Activated CD4-positive, alpha-beta T cell treated with anti-CD3 and anti-CD28 coated beads, Interleukin-2, amount 50 U/mL, for 4 hours (primary cell): Measurements from ENCODE around the gene KLHL10.
"Not testable (repeated sequence)": the region's sequence is repeated elsewhere in the genome, so short reads cannot be mapped to it uniquely, and the experiment has no call there.

Experiments used
- DNase-seq, 2 experiments: peaks; one replicate each; pipeline ENCODE4 v3.0.0-alpha.2; 2020

The KLHL10 gene

DNA sequence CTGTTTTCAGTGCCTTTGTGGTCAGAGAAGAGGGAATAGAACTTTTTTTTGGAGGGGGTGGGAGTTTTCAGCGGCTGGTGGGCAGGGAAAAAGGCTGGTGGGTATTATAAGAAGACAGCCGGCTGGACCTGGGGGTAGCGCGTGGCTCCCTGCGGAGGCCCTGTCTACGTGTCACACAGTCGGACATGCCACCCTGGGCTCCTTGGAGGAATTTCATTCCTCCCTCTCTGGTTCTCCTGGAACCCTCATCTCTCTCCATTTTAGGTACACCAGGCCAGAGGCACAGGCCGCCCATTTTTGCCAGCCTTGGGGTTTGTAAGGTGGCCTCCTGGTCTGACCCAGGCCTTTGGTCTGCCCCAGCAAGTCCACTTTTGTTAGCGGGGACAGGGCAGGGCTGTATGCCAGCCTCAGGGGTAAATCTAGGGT, 23.9 kb upstream of the KLHL10 start:
- DNase-seq, result no peak

DNA sequence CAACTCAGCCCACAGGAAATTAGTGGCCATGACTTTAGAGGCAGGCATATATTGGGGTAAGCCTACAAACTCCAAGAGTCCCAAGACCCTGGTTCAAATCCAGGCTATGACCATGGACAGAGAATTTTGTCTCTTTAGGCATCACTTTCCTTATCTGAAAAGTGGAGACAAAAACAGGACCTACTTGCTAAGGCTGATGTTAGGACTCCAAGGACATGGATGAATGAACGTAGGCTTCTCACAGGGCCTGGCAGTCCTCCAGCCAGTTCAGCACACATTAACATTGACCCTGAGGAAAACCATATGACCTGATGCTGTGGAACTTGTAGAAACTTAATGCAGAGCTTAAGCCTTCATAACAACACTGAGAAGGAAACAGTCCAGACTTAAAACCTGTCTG, 23.4 kb upstream of the KLHL10 start:
- DNase-seq, result no peak

DNA sequence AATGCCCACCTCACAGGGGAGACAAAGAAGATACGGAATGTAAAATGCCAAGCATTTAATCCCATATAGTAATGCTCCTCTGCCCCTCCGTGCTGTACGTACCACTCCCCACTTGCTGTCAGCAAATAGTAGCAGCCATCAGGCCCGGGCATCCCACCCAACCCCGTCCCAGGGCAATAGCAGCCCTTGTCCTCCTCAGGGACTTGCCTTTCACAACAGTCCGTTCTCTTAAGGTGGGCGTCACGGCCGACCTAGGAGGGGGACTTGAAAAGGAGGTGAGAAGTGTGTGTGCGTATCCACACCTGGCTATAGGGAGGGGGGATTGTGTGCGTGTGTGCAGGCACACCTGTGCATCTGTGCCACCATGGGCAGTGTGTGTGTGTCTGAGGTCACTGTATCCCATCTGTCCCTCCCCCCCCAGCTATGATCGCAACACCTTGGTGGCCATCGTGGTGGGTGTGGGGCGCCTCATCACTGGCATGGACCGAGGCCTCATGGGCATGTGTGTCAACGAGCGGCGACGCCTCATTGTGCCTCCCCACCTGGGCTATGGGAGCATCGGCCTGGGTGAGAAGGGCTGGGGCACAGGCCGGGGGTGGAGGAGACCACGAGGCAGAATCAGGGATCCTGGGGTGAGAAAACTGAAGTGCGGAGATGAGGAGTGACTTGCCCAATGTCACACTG, 20.8 kb upstream of the KLHL10 start:
- DNase-seq, result no peak

DNA sequence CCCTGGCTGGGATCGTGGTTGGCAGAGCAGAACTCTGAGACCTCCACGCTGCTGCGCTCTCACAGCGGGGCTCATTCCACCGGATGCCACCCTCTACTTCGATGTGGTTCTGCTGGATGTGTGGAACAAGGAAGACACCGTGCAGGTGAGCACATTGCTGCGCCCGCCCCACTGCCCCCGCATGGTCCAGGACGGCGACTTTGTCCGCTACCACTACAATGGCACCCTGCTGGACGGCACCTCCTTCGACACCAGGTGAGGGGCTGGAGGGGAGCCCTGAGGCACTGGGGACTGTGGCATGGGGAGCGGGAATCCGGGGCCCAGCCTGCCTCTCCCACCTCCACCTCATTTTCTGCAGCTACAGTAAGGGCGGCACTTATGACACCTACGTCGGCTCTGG, 19.6 kb upstream of the KLHL10 start:
- DNase-seq, result no peak

DNA sequence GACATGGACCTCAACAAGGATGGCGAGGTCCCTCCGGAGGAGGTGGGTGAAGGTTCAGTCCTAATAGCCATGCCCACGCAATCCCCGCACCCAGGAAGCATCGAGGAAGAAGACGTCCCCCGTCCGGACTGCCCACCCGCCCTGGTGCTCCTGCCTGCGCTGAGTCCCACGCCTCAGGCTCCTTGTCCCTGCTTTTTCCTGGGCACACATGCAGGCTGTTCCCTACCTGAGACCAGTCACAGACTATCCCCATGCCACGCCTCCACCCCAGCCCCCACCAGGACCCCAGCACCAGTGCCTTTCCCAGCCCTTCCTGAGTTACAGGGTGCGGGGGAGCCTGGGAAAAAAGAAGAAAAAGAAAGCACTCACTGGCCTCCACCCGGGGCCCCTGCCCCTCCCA, 15.8 kb upstream of the KLHL10 start:
- DNase-seq, result no peak

DNA sequence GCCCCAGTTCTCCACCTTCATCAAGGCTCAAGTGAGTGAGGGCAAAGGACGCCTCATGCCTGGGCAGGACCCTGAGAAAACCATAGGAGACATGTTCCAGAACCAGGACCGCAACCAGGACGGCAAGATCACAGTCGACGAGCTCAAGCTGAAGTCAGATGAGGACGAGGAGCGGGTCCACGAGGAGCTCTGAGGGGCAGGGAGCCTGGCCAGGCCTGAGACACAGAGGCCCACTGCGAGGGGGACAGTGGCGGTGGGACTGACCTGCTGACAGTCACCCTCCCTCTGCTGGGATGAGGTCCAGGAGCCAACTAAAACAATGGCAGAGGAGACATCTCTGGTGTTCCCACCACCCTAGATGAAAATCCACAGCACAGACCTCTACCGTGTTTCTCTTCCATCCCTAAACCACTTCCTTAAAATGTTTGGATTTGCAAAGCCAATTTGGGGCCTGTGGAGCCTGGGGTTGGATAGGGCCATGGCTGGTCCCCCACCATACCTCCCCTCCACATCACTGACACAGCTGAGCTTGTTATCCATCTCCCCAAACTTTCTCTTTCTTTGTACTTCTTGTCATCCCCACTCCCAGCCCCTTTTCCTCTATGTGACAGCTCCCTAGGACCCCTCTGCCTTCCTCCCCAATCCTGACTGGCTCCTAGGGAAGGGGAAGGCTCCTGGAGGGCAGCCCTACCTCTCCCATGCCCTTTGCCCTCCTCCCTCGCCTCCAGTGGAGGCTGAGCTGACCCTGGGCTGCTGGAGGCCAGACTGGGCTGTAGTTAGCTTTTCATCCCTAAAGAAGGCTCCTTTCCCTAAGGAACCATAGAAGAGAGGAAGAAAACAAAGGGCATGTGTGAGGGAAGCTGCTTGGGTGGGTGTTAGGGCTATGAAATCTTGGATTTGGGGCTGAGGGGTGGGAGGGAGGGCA, 15.1 kb upstream of the KLHL10 start:
- no peak for DNase-seq

DNA sequence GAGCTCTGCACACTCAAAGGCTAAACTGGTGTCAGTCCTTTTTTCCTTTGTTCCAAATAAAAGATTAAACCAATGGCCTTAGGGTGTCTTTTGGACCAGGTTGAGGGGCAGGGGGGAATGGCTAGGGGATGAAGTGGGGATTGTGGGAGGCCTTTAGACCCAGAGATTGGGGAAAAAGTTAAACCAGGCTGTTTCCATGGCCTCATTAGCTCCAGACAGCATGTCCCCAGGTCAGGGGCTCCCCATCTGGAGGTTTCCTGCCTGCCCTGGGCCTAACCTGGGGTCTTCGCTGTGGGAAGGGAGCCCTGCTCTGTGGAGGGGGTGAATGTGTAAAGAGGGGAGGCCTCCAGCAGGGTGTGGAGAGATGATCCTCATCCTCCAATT, 14.5 kb upstream of the KLHL10 start:
- DNase-seq, result no peak

DNA sequence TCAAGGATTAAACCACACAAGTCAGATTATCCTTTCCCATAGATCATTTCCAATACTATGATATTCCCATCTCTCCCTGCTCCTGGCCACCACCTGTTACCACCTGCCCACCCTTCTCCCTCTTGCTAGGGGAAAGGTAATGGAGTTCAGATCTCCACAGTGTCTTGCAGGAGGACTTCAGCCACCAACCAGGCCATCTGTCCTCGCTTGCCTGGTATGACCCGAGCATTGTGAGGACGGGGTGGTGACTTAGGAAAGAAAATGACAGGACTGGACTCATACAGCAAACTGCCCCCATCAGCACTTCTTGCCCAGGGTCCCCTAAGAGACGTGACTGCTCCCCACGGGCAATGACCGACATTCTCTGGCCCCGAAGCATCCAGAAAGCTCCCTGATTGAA, 14.0 kb upstream of the KLHL10 start:
- no peak for DNase-seq

DNA sequence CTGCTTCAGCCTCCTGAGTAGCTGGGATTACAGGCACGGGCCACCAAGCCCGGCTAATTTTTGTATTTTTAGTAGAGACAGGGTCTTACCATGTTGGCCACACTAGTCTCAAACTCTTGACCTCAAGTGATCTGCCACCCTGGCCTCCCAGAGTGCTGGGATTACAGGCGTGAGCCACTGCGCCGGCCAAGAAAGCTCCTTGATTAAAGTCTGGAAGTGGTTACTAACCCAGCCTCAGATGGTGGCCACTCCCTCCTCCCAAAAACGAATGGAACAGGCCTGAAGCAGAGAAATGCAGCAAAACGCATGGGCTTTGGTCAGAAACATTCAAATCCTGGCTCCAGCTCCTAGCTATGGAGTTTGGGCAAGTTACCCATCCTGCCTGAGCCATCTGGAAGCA, 13.5 kb upstream of the KLHL10 start:
- DNase-seq, result no peak

DNA sequence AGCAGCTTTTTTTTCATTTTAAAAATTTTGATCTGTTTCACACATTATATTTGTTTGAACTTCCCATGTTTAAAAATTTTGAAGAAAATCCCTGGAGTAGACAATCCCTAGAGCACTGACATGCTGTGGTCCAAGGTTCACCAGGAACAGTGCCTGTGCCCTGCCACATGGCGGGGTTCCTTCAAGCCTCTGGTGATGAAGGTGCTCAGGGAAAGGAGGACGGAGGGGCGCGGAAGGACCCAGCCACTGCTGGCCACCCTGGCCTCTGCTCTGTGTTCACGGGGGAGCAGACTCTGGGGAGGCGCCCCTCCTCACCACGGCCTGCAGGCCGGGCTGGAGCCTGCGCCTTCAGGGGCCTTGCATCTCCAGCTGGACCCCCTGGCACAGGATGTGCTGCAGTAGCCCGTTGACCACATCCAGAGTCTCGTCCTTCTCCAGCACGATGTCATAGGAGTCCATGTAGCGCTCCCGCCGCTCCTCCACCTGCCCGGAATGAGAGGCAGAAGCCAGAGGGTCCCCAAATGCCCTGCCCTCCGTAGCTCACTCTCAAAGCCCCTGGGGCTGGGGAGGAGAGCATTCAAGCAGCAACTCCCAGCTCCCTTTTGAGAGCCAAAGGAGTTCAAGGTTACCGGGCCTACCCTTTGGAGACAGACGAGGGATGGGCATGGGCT, 12.3 kb upstream of the KLHL10 start:
- no peak for DNase-seq

DNA sequence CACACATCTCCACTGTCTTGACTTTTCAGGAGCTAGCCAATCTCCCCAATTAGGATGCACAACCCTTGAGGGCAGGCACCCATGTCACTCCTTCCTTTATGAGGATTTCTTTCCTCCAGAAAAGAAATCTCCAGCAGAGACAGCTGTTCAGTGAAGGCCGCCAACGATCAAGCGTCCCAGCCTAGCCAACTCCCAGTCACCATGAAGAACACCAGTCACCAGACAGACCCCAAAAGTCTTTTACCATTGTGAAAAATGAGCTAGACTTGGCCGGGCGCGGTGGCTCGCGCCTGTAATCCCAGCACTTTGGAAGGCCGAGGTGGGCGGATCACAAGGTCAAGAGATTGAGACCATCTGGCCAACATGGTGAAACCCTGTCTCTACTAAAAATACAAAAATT, 7.7 kb upstream of the KLHL10 start:
- not testable (repeated sequence) for DNase-seq

DNA sequence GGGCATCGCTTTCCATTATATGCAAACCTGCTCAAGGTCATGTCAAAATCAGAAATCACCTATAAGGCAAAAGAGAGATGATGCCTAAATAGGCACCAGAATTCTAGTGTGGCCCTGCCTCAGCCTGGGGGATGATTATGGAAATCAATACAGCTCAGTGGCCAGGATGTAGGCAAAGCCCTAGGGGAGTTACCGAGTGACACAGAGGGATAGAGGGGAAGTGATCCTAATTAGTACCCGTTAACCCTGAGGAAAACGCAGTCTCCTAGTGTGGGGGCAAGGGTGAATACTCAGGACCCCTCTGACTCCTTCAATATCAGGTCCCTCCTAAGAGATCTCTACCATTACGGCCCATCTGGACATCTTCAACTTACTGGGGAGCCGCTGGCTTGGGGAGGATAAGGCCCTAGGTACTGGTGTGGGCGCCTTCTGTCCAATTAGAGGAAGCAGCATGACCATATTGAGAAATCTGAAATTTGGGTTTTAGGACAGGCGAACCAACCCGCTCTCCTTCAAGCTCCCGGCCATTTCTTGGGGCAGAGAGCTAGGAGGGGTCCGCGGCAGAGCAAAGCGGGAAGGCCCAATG, 2.3 kb upstream of the KLHL10 start:
- DNase-seq, result no peak

DNA sequence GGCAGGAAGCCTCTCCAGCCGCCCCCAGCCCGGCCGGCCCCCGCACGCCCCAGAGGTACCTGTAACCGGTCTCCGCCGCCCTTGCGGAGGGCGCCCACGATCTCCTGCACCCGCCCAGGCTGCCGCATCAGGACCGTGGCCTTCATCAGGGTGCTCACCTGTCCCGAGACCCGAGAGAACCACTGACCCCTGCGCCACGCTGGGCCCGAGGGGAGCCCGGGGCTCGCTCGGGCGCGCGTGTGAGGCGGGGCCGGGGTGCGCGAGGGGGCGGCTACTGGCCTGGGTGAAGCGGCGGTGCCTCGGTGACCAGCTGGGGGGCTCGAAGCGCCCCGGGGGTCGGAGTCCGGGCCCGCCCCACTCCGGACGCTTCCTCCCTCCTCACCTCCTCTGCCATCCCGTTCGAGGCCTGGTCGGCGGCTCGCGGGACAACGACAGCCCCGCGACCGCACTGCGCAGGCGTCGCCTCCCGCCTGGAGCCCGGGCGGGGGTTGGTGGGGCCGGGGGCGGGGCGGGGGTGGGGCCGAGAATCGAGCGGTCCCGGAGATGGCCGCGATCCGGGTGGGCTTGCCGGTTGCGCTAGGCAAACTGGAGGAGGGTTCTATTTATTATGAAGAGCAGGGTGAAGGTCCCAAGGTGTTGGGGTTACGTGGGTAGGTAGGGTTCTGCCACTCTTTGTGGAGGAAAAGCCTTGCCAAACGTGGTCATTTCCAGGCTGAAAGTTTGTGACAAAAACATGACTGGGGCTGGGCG, 1.6 kb upstream of the KLHL10 start, which contains the start of gene NT5C3B:
Gene NT5C3B (minus strand): TSS at position 433 of the 750 bp plus-strand sequence. CDS start 39 bp downstream, at position 394.
- DNase-seq, result peak; percentile 39 to 41

DNA sequence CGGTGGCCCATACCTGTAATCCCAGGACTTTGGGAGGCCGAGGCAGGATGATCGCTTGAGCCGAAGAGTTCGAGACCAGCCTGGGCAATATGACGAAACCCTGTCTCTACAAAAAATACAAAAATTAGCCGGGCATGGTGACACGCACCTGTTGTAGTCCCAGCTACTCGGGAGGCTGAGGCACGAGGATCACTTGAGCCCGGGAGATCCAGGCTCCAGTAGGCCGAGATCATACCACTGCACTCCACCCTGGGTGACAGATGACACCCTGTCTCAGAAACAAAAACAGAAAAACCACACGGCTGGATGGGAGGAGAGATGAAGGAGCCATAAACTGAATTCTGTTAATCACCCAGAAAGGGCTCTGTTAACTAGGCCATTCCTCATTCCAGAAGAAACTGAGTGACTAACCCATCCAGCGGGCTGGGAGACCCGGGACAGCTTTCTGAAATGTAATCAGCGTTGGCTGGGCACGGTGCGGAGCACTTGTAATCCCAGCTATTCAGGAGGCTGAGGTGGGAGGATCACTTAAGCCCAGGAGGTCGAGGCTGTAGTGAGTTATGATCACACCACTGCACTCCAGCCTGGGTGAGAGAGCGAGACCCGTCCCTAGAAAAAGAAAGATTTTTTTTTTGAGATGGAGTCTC, 952 bp upstream of the KLHL10 start:
- DNase-seq, result no peak

DNA sequence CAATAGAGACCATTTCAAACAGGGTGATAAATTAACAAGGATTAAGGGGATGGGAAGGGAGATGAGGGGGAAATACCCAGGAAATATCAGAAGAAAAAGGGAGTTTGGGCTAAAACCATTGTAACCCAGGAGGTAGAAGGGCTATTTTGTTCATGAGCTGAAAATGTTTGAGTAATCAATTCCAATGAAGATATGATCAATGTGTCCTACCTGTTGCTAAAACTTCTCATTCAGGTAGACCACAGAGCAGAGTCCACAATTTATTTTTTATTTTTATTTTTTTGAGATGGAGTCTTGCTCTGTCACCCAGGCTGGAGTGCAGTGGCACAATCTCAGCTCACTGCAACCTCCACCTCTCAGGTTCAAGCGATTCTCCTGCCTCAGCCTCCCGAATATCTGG, 1.8 kb downstream of the KLHL10 start:
- DNase-seq, result not testable (repeated sequence)

DNA sequence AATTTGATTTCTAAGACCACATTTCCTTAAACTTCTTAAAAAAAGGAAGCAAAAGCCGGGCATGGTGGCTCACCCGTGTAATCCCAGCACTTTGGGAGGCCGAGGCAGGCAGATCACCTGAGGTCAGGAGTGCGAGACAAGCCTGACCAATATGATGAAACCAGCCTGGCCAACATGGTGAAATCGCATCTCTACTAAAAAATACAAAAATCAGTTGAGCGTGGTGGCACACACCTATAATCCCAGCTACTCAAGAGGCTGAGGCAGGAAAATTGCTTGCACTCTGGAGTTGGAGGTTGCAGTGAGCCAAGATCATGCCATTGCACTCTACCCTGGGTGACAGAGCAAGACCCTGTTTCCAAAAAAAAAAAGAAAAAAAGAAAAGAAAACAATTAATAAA, 3.2 kb downstream of the KLHL10 start:
- DNase-seq, result not testable (repeated sequence)

DNA sequence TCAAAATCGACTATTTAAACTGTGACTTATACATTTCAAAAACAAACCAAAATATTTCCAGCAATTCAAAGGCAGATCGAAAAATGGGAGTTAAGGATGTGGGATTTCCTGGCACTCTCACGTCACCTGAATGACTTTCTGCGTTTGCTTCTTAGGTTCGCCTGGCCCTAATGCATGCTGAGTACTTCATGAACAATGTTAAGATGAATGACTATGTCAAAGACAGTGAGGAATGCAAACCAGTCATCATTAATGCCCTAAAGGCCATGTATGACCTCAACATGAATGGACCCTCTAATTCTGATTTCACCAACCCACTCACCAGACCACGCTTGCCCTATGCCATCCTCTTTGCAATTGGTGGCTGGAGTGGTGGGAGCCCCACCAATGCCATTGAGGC, 7.3 kb downstream of the KLHL10 start:
- DNase-seq, result no peak

DNA sequence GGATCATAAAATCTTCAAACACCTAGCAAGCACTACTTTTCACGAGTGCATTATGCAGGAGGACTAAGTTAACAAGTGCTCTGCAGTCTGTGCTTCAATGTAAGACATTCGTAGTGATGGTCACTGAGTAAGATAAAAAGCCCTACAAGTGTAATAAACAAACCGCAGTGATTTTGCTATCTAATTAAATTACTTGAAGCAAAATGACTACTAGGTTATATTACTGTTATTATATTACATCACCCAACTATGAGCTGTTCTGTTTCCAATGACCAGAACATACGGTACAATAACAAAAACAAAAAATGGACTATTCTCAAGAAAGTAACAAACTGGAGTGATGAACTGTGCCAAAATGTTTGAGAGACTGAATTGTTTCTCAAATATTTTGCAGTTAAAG, 11.2 kb downstream of the KLHL10 start:
- no peak for DNase-seq

DNA sequence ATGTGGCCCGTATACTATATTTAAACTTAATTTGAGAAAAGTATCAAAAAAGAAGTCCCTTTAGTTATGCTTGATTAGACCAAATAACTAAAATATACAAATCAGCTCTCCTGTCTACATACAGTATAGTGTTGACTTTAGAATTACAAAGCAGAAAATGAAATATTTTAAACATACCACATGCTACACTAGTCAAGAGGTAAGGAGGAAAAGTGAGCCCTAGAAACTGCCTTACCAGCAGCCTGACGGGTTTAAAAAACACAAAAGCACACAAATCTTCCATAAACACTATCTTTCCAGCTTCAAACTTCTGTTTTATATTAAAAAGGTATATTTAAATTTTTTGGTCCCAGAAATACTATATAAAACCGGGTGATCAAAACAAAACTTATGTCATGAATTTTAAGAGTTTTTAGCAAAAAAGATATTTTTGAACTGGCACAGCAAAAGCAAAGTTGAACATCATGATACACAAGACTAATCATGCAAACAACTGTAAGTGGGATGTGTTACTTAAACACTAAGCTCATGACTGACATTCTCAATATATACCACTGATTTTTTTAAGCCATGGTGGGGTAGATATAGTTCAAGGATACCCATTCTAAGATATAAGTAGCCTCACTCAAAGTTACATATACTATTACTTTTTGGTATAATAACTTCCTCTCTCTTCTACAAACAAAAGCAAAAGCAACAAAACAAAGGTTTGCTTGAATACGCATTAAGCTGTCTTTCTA, 11.8 kb downstream of the KLHL10 start:
- DNase-seq, result no peak

DNA sequence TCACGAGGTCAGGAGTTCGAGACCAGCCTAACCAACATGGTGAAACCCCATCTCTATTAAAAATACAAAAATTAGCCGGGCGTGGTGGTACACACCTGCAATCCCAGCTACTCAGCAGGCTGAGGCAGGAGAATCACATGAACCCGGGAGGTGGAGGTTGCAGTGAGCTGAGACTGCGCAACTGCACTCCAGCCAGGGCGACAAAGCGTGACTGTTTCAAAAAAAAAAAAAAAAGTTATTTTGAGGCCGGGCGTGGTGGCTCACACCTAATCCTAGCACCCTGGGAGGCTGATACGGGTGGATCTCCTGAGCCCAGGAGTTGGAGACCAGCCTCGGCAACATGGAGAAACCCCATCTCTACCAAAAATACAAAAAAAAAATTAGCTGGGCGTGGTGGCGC, 13.8 kb downstream of the KLHL10 start:
- DNase-seq, result not testable (repeated sequence)

DNA sequence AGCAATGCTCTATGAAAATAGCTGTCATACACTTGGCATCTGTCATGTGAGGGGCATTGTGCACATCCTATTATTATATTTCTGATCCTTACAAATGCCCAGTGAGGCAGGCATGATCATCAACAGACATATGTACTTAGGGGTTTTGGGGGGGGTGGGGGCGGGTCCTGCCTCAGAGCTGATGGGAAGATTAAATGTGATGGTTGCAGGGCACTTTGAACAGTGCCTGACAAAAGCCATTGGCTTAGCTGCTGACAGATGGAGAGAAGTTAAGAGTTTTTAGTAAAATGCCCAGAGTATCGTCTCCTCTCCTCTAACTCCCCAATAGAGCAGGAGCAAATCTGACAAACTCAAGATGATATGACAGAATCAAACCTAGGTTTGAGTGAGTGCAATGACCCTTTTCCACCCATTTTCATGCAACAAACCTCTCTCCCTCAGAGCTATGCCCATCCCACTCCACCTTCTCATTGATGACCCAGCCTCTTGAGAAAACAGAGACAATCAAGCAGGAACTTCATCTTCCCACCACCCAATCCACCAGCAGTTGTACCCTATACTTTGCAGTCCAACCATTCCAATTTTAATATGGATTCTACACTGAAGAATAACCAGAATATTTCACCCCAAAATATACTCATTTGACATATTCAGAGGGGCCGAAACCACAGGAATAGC, 22.8 kb downstream of the KLHL10 start:
- DNase-seq, result no peak
